Activated gamma-delta T cell (primary cell): ENCODE measurements around the gene SELENOO.
"Not testable (repeated sequence)": the region's sequence is repeated elsewhere in the genome, so short reads cannot be mapped to it uniquely, and the experiment has no call there.

ENCODE experiments used
- DNase-seq: peaks from one replicate; lab custom pipeline; 2025; lab: John Stamatoyannopoulos, UW

The SELENOO gene

DNA sequence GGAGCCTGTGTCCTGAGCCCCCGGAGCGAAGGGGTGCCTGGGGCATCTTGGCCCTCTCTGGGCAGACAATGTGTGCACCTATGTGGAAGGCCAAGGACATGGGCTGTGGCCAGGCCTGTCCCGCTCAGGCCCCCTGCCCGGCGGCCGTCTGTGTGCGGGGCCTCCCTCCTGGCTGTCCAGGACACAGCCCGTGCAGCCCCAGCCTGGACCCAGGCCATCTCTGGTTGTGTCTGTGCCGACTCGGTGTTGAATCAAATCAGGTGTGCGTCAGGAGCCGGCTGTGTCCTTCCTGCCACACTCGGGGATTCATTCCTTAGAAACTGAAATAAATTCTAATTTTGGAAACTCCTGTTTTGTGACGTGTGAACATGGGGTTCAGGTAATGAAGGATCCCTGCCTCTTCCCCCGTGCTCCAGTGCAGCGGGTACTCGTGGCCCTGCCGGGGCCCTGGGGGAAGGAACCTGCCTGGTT lies 1.5 kb upstream of the SELENOO start:
- no peak for DNase-seq

DNA sequence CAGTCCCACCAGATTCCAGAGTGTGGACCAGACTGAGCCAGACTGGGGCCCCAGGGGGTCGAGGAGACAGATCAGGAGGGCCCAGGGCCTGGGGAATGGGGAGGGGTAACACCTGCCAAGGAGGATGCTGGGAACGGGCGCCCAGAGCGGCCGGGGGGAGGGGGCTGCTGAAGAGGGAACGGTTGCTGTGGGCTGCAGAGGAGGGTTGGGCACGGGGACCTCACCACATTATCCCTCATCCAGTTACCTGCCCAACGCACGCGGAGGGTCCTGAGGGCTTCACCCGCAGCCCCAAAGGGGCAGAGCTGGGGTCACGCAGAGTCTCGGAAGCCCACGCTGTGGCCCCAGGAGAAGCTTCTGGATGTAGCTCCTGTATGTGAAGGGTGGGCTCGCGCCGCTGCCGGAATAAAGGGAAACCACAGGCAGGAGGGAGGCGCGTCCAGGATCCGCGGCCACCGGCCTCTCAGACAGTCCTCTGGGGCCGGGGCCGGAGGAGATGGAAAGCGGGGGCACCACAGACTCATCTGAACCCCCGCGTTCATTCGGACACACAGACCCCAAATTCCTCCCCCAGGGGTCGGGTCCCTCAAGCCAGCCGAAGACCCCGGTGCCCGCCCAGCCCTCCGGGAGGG lies 866 bp upstream of the SELENOO start:
- no peak for DNase-seq

DNA sequence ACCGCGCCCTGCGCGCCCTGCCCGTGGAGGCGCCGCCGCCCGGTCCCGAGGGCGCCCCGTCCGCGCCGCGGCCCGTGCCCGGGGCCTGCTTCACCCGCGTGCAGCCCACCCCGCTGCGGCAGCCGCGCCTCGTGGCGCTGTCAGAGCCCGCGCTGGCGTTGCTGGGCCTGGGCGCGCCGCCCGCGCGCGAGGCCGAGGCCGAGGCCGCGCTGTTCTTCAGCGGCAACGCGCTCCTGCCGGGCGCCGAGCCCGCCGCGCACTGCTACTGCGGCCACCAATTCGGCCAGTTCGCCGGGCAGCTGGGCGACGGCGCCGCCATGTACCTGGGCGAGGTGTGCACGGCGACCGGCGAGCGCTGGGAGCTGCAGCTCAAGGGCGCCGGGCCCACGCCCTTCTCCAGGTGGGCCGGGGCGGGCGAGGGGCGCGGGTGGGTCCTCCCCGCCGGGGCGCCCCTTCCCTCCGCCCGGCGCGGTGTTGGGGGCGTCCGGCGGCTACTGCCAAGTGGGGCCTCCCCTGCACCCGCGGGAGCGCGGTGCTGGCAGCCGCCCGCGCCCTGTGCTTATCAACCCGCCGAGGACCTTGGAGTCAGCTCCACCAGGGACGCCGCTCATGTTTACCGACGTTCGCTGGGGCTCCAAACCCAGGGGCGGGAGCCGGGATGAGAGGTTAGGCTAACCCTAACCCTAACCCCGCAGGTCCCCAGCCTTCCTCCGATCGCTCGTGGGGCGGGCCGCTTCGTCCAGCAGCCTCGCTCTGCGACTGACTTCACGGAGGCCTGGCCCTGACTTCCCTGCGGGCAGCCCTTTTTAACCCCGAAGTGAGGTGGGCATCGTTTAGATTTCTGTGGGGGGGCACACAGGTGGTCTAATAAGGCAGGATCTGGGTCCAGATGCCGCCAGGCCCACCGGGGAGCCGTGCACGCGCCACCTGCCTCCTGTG lies 649 bp downstream of the SELENOO start:
- no peak for DNase-seq

DNA sequence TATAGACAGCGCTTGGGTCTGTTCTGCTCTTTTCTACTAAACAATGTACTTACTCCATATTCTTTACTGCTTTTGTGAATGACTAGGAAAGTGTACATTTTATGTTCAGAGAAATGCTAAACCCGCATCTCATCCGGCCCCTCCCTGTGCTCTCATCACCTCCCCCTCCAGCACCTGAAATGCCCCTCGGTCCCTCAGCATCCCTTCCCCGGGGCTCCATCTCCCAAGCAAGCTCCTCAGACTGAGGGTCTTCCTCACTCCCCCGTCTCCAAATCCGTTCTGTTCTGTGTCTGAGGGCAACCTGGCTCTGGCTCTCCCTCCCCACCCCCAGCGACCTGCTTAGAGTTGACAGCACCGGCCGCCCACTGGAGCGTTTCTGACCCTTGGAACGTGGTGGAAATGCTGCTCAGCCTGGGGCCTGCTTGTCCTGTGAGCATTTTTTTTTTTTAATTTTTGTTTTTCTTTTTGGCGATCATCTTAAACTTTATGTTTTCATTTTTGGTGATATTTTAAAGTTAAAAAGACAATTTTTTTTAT lies 1.4 kb downstream of the SELENOO start:
- DNase-seq: no peak

DNA sequence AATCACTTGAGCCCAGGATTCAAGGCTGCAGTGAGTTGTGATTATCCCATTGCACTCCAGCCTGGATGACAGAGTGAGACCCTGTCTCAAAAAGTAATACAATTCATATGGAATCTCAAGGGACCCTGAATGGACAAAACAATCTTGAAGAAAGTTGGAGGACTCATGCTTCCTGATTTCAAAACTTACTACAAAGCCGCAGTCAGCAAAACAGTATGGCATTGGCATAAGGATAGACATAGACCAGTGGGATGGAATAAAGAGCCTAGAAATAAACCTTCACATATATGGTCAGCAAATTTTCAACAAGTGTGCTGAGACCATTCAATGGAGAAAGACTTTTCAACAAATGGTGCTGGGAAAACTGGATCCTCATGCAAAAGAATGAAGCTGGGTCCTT lies 2.5 kb downstream of the SELENOO start:
- DNase-seq: no peak

DNA sequence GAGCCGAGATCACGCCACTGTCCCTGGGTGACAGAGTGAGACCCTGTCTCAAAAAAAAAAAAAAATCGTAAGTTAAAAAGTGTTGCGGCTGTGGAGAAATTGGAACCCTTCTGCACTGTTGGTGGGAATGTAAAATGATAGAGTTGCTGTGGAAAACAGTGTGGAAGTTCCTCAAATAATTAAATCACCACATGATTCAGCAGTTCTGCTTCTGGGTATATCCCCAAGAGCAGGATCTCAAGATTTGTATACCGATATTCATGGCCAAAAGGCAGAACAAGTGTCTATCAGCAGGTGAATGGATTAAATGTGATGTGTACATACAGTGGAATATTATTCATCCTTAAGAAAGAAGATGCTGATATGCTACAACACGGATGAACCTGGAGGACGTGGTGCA lies 3.8 kb downstream of the SELENOO start:
- no peak for DNase-seq

DNA sequence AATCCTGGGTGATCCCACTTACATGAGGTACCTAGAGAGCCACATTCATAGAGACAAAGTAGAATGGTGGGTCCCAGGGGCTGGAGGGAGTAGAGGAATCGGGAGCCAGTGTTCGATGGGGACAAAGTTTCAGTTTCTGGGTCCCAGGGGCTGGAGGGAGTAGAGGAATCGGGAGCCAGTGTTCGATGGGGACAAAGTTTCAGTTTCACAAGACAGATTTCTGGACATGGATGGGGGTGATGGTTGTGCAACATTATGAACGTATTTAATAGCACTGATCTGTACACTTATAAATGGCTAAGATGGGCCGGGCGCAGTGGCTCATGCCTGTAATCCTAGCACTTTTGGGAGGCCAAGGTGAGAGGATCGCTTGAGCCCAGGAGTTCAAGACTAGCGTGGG lies 4.2 kb downstream of the SELENOO start:
- DNase-seq: not testable (repeated sequence)

DNA sequence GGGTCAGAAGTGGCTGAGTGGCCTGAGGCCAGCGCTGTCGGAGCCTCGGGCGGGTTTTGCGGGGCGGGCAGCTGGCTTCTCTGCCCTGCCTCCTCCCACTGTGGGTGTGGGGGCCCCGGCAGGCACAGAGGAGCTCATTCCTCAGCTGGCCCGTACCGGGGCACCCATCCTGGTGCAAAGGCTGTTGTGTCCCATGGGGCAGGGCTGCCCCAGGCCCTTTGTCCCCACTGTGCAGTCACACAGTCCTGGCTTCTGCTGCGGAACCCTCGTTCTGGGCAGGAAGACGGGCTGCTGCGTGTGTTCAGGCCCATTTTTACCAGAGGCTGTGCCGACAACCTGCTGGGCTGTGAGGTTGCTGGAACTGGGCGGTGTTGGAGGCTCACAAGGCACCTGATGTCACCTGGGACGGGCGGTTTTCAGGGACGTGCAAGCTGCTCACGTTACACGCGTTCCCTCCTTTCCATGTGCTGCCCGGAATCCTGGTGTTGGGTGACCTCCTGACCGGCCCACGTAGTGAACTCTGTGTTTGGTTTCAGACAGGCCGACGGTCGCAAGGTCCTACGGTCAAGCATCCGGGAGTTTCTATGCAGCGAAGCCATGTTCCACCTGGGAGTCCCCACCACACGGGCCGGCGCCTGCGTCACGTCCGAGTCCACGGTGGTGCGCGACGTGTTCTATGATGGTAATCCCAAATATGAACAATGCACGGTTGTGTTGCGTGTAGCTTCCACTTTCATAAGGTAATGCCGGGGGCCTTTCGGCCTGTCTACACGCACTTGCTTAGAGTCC lies 5.2 kb downstream of the SELENOO start:
- no peak for DNase-seq

DNA sequence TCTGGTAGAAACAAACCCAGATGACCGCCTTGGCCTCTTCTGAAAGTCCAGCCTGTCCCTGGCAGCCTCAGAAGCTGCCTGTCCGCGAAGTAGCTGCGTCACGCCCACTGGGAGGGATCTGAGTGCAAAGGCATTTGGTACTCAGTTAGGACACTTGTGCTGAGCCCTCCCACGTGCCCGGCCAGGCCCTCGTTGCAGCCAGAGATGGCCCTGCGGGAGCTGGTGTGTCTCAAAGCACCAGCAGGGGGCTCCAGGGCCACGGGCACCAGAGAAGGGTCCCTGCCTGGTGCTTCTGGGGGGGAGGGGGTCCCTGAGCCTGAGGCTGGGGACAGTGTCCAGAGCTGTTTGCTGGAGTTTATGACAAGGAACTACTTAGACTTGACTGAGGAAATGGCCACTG lies 5.8 kb downstream of the SELENOO start:
- DNase-seq: no peak

DNA sequence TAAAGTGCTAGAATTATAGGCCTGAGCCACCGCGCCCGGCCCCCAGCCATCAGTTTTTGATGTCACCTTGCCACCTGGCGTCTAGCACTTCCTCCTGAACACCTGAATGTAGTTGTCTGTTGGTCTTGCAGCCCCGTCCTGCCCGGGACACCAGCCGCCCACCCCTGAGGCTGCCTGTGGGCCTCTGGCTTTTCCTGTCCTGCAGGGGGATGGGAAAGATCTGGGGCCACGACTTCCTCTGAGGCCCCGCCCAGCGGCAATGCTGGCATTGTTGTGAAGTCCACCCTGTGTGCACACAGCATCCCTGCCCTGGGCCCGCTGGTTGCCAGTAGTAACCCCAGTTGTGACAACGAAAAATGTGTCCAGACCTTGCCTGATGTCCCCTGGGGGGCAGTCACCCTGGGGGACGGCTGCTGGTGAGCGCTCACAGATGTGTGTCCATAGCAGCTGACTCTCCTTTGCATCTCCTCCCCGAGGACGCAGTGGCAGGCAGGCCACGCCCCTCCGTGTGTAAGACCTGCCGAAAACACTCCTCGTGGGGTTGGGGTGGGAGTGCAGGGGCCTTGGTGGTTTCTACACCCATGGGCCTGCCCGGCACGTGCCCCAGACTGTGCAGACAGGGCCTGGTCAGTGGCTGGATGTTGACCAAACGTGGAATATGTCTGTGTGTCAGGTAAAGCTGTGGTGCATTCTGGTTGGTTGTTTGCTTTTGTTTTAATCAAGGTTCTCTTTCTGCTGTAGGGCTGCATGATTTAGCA lies 6.8 kb downstream of the SELENOO start:
- no peak for DNase-seq

DNA sequence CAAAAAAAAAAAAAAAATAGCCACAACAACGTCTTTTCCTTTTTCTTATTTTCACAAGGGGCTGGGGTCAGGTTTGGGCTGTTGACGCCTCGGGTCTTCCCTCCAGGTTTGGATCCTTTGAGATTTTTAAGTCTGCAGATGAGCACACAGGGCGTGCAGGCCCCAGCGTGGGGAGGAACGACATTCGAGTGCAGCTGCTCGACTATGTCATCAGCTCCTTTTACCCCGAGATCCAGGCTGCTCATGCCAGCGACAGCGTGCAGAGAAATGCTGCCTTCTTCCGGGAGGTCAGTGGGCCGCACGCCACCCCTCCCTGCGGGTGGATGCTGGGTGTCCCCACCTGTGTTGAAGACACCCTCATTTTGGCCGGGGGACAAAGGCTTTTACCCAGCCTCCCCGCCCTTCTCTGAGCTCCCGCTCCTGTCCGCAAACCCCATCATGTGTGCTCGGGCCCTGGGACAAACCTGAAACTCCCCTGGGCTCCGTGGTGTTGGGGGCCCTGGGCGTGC lies 7.7 kb downstream of the SELENOO start:
- no peak for DNase-seq

DNA sequence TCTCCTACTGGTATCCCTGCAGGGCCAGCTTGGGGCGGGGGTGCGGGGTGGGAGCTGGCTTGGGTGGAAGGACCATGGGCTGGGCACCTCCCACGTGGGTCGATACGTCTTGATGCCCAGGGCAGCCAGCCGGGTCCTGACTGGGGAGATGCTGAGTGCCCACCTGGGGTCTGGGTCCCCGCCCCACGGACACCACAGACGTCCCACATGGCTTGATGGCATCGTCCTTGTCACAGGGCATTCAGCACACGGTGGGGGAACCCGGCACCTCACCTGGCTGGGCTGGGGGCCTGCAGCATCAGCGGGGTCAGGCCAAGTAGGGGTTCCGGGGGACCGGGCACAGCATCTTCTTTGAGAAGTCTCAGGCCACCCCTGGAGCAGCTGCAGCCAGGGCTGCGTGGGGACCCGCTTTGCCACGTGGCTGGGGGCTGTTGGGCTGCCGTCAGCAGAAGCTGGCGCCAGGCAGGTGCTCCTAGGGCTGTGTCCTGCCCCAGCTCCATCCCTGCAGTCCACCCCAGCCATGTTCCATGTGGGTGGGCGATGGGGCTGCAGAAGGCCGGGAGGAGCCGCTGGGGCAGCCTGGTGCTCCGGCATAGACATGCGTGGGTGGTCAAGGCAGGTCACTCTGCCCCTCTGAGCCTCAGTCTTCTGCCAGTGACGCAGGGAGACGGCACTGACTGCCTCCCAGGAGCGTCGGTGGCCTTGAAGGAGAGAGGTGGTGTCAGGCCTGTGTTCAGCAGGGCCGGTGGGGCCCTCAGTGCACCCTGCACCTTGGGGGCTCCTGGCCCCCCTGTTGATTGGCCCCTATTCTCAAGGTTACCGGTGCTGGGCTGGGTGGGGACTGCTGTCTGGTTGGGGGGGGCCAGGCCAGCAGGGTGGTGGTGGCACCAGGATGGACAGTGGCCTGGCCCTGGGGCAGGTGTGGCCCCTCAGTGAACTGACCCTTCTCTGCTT lies 8.4 kb downstream of the SELENOO start:
- DNase-seq: no peak

DNA sequence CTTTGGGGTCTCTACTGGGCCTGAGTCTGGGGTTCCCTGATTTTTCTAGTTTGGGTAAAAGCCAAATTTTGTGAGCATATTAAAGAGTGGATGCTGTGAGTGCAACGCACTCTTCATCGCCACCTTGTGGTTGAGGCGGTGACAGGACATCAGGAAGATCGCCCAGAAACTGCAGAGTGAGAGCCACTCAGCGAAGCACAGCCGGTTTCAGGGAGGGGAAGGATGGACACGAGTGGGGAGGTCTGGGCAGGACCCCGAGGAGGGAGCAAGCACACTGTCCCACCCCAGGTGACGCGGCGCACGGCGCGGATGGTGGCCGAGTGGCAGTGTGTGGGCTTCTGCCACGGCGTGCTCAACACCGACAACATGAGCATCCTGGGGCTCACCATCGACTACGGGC lies 9.1 kb downstream of the SELENOO start:
- no peak for DNase-seq

DNA sequence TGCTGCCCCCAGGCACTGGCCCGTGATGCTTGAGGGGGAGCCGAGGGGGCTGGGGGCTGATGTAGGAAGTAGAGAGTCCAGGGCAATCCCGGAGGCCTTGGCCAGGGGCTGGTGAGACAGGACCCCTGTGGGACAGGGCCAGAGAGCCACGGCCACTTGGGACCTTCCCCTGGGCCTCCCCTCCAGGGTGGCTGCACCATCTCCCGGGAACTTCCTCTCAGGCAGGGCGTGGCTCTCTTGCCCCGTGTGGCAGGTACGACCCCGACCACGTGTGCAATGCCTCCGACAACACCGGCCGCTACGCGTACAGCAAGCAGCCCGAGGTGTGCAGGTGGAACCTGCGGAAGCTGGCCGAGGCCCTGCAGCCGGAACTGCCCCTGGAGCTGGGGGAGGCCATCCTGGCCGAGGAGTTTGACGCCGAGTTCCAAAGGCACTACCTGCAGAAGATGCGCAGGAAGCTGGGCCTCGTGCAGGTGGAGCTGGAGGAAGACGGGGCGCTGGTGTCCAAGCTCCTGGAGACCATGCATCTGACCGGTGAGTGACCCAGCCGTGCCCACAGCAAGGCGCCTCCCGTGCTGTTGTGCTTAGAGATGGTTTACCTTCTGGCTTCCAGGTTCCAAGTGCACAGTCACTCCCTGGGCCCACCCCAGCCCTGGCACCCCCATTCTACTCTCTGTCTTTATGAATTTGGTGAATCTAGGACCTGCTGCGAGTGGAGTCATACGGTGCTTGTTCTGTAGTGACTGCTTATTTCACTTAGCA lies 9.7 kb downstream of the SELENOO start:
- DNase-seq: no peak

DNA sequence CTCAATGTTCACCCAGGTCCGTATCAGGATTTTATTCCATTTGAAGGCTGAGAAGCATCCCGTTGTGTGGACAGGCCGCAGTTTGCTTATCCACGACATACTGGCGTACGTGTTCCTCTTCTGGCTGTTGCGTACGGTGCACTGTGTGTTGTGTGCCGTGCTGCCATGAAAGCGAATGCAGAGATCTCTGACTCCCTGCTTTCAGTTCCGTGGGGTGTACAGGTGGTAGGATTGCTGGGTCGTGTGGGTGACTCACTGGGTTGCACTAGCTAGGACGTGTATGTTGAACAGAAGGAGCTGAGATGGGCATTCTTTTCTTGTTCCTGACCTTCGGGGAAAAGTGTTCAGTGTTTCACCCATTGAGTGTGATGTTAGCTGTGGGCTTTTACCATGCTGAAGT lies 10.3 kb downstream of the SELENOO start:
- DNase-seq: no peak

DNA sequence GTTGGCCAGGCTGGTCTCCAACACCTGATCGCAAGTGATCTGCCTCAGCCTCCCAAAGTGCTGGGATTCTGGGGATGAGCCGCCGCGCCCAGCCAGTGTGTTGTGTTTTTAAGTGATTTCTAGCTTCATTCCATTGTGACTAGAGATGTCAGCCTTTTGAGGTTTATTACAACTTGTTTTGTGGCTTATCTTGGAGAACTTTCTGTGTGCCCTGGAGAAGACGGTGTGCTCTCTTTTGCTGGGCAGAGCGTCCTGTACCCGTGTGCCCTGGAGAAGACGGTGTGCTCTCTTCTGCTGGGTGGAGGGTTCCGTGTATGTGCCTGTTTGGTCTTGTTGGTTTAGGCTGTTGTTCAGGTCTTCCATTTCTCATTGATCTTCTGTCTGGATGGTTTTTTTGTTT lies 12.5 kb downstream of the SELENOO start:
- DNase-seq: no peak

DNA sequence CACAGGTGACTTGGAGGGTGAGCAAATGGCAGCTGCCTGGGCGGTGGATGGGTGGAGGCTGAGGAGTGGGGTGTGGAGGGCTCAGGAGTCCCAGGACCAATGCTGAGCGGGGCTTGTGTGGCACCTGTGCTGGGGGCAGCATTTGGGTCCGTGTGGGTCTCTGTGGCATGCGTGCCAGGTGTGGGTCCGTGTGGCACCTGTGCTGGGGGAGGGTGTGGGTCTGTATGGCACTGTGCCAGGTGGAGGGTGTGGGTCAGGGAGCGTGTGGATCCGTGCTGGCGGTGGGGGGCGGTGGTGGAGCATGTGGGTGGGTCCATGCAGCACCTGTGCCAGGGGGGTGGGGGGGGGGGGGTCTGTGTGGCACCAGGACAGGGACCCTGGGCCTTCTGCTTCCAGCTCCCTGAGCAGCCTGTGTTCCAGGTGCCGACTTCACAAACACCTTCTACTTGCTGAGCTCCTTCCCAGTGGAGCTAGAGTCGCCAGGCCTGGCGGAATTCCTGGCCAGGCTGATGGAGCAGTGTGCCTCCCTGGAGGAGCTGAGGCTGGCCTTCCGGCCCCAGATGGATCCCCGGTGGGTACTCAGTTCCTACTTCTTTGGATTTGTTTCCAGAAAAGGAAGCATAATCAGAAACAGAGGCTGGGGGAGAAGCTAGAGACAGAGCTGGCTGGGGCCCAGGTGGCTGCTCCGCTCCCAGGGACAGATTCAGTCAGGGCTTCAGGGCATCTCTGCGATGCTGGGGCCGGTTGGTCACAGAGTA lies 14.7 kb downstream of the SELENOO start:
- DNase-seq: no peak

DNA sequence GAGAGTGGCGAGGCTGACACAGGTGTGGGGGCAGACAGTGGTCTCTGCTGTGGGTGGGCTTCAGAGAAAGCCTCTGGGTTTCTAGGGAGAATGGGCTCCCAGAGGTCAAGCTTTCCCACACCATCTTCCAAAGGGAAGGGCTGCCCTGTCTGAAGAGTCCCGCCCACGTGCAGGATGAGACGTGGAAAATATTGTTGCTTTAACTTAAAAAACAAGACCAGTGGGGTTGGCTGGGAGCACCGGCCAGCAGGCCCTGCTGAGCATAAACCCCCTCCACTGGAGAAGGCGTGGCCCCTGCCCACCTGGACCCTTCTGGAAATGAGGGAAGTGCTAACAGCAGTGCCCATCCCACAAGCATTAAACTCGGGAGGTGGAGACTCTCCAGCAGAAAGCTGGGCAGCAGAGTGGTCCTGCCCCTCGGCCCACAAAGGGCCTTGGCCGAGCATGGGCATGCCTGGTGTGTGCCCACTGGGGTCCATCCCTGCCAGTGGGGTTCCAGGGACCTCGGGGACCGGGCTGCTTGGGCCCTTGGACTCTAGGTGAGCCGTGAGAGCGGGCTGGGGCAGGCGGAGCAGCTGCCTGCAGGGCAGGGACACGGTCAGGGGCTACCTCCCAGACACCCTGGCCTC lies 15.4 kb downstream of the SELENOO start:
- no peak for DNase-seq
